Vagina (tissue), 2 donors: ENCODE data around the gene CTNNBL1.

Experiments
- POLR2A ChIP-seq, 2 donors: fragments of 450-650 bp; IDR thresholded peaks; one replicate each; pipeline ENCODE4 v1.6.1; 2017; ENCODE audit warnings: antibody characterized with exemption in 2 of 2, mild to moderate bottlenecking in 2 of 2, moderate library complexity in 2 of 2
- POLR2AphosphoS5 ChIP-seq, 2 donors: sonication (generic); formaldehyde crosslinking; IDR thresholded peaks; one replicate each; pipeline ENCODE4 v1.9.0; 2017; ENCODE audit warnings: antibody characterized with exemption in 2 of 2, mild to moderate bottlenecking in 2 of 2, low read depth in 1 of 2; ENCODE audit not compliant: insufficient read depth in 1 of 2
- TF ChIP-seq, protein P1 (sequence below), 3 experiments: fragments of 450-650 bp in 2 of 3; fragments of 200-600 bp in 1 of 3; sonication (generic) in 1 of 3; IDR thresholded peaks; one replicate each; pipeline ENCODE4 v1.5.1; 2017 to 2019; ENCODE audit warnings: antibody characterized with exemption in 3 of 3, mild to moderate bottlenecking in 2 of 3, moderate library complexity in 2 of 3

DNA sequence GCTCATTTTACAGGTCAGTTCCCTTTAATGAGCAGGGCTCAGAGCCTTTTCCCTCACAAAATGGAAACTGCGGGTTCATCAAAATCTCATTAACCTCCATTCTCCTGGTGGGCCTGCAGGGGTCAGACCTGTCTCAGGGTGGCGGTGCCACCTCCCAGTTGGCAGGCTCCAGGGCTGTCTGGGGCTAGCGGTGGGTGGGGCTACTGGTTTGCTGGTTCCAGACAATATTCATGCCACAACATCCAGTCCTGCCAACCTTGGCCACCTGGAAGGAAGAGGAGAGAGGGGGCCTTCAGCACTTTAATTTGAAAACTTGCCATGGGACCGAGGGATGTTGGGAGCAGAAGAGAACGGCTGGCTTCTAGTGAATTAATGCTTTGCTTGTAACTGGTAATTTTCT, 41.9 kb upstream of the CTNNBL1 start:
- TF ChIP-seq POLR2AphosphoS5 (IDR thresholded peaks at IDR 0.05; ENCODE audit: insufficient read depth in 1 of 2, low read depth in 1 of 2) (no peak), POLR2A (IDR thresholded peaks at IDR 0.05) (no peak)
- TF ChIP-seq, protein P1, sequence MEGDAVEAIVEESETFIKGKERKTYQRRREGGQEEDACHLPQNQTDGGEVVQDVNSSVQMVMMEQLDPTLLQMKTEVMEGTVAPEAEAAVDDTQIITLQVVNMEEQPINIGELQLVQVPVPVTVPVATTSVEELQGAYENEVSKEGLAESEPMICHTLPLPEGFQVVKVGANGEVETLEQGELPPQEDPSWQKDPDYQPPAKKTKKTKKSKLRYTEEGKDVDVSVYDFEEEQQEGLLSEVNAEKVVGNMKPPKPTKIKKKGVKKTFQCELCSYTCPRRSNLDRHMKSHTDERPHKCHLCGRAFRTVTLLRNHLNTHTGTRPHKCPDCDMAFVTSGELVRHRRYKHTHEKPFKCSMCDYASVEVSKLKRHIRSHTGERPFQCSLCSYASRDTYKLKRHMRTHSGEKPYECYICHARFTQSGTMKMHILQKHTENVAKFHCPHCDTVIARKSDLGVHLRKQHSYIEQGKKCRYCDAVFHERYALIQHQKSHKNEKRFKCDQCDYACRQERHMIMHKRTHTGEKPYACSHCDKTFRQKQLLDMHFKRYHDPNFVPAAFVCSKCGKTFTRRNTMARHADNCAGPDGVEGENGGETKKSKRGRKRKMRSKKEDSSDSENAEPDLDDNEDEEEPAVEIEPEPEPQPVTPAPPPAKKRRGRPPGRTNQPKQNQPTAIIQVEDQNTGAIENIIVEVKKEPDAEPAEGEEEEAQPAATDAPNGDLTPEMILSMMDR (IDR thresholded peaks at IDR 0.05): no peak
